Keratinocyte (primary cell): Measurements from ENCODE around the gene DRP2. TPM values are rescaled to one million over a fixed set of nuclear protein-coding genes. Genes with fewer than 3 reads are reported as not detected.

Source experiments
- DNase-seq: peaks from one replicate; pipeline ENCODE4 v3.0.0-alpha.2; 2011; ENCODE audit warnings: low read depth, missing footprints, low spot score
- FAIRE-seq: peaks from 2 replicates; lab custom pipeline; 2011; peaks lifted over from hg19 to GRCh38; lab: Jason Lieb, UNC
- H2AFZ ChIP-seq: 2 replicates; pipeline ENCODE4 v1.6.0; 2012; ENCODE audit warnings: low read length, control low read depth, inconsistent platforms; ENCODE audit not compliant: control insufficient read depth
- H3K27ac ChIP-seq: 2 replicates; pipeline ENCODE4 v1.5.1; 2011; ENCODE audit warnings: low read length; ENCODE audit not compliant: control insufficient read depth, insufficient read depth
- H3K27me3 ChIP-seq: 3 replicates; pipeline ENCODE4 v1.6.0; 2011; ENCODE audit warnings: low read length; ENCODE audit not compliant: control insufficient read depth, insufficient read depth; ENCODE audit errors: extremely low read depth
- H3K36me3 ChIP-seq, 2 experiments: 2 replicates in 1 of 2; 3 replicates in 1 of 2; pipeline ENCODE4 v1.5.1; 2011; ENCODE audit warnings: low read length in 2 of 2, mild to moderate bottlenecking in 1 of 2; ENCODE audit not compliant: control insufficient read depth in 2 of 2, insufficient read depth in 2 of 2; ENCODE audit errors: extremely low read depth in 1 of 2
- H3K4me1 ChIP-seq: 3 replicates; pipeline ENCODE4 v1.5.1; 2011; ENCODE audit warnings: low read length; ENCODE audit not compliant: control insufficient read depth, insufficient read depth; ENCODE audit errors: extremely low read depth
- H3K4me2 ChIP-seq: 3 replicates; pipeline ENCODE4 v1.6.0; 2011; ENCODE audit warnings: low read depth, low read length; ENCODE audit not compliant: control insufficient read depth, insufficient read depth; ENCODE audit errors: extremely low read depth
- H3K4me3 ChIP-seq, 3 experiments: fragments of 200-600 bp in 1 of 3; sonication (generic) in 1 of 3; 2 replicates in 2 of 3; 3 replicates in 1 of 3; pipeline ENCODE4 v1.5.1; 2011 to 2016; ENCODE audit warnings: low read length in 3 of 3, mild to moderate bottlenecking in 3 of 3, control low read depth in 2 of 3, inconsistent platforms in 1 of 3, low read depth in 1 of 3, mixed read lengths in 1 of 3, mixed run types in 1 of 3, moderate library complexity in 1 of 3; ENCODE audit not compliant: control insufficient read depth in 2 of 3, insufficient read depth in 2 of 3; ENCODE audit errors: extremely low read depth in 1 of 3
- H3K79me2 ChIP-seq: 2 replicates; pipeline ENCODE4 v1.6.0; 2012; ENCODE audit warnings: low read length; ENCODE audit not compliant: control insufficient read depth, insufficient read depth
- H3K9ac ChIP-seq: 3 replicates; pipeline ENCODE4 v1.6.0; 2011; ENCODE audit warnings: low read length; ENCODE audit not compliant: control insufficient read depth, insufficient read depth; ENCODE audit errors: extremely low read depth
- H3K9me1 ChIP-seq: 3 replicates; pipeline ENCODE4 v1.6.0; 2011; ENCODE audit warnings: low read length; ENCODE audit not compliant: control insufficient read depth, insufficient read depth; ENCODE audit errors: extremely low read depth
- H3K9me3 ChIP-seq: 2 replicates; pipeline ENCODE4 v1.5.1; 2012; ENCODE audit warnings: low read depth, low read length; ENCODE audit not compliant: control insufficient read depth
- H4K20me1 ChIP-seq: 3 replicates; pipeline ENCODE4 v1.6.0; 2011; ENCODE audit warnings: low read length; ENCODE audit not compliant: control insufficient read depth, insufficient read depth; ENCODE audit errors: extremely low read depth
- CTCF ChIP-seq, 3 experiments: IDR thresholded peaks in 1 of 3; conservative IDR thresholded peaks in 1 of 3; optimal IDR thresholded peaks in 1 of 3; 2 replicates in 2 of 3; 3 replicates in 1 of 3; pipeline versions ENCODE3 to v1.5.1; 2011; ENCODE audit warnings: low read length in 3 of 3, mild to moderate bottlenecking in 3 of 3, moderate library complexity in 2 of 3, control low read depth in 1 of 3, inconsistent platforms in 1 of 3; ENCODE audit not compliant: insufficient read depth in 2 of 3; ENCODE audit errors: extremely low read depth in 1 of 3
- EZH2 ChIP-seq: IDR thresholded peaks from one replicate; pipeline ENCODE4 v1.6.1; 2012; ENCODE audit warnings: inconsistent platforms, mild to moderate bottlenecking, low read length, moderate library complexity
- dilution Hi-C: fragments of 300-500 bp; cut with MboI; formaldehyde crosslinking; loops from one replicate; pipeline ENCODE4 v1.7.0; 2020; ENCODE audit warnings: low sequenced_read_pairs; ENCODE audit not compliant: extremely low pct_ligation_motif_present
- polyA plus RNA-seq, 5 experiments: library from polyadenylated mRNA; depleted of rRNA in 3 of 5; stranded (reverse) in 3 of 5; stranded (forward) in 1 of 5; unstranded in 1 of 5; fragments of >200 nt; gene quantifications; 1 replicate in 1 of 5; 2 replicates in 3 of 5; 3 replicates in 1 of 5; pipeline versions ENCODE4 v1.2.1 to v1.2.3, GENCODE V29; 2011 to 2012; ENCODE audit warnings: missing spikeins in 2 of 5, low read depth in 1 of 5, low replicate concordance in 1 of 5
- small RNA-seq, 3 experiments: library from RNA; depleted of rRNA; stranded (forward); fragments of <200 nt; gene quantifications; one replicate each; pipeline ENCODE3, GENCODE V24; 2012; ENCODE audit warnings: low read depth in 3 of 3, low replicate concordance in 1 of 3; ENCODE audit not compliant: insufficient read length in 3 of 3

The DRP2 gene
- polyA plus RNA-seq, 1 donor (not counting 4 experiments of a cell fraction or from before 2014, with no cell fraction given) = 0.08 TPM

- dilution Hi-C loops = no loop called here
- Histone ChIP-seq H3K9me3 (no peaks in the 10 kb centered on the region), H3K4me1 (no peaks in the 10 kb centered on the region), H3K4me2 (no peak overlapping the region), H3K79me2 (no peaks in the 10 kb centered on the region), H3K27ac (no peak overlapping the region), H3K9me1 (no peaks in the 10 kb centered on the region), H3K27me3 (no peaks in the 10 kb centered on the region), H3K9ac (no peak overlapping the region), H3K36me3 (no peaks in the 10 kb centered on the region), H4K20me1 (no peaks in the 10 kb centered on the region), H2AFZ (no peak overlapping the region), H3K4me3 (no peak overlapping the region)
- FAIRE-seq = no peak
- DNase-seq = no peak
- TF ChIP-seq CTCF (optimal IDR thresholded peaks at IDR 0.05 in 1 of 3, IDR thresholded peaks at IDR 0.05 in 1 of 3, conservative IDR thresholded peaks at IDR 0.05 in 1 of 3; ENCODE audit: extremely low read depth in 1 of 3, insufficient read depth in 2 of 3, low read length in 3 of 3) = no peak
- no peak for TF ChIP-seq EZH2
These were observed 84.2 kb downstream of the DRP2 start for GRCh38 chrX:101303790-101304189.

Small RNA genes within 50 kb of the gene (small RNA-seq; reads per million reads assigned to genes)
- gene Z70280.1 = 0 reads per million in 3 experiments

Other genes with a start within 250 kb of the DRP2 start
- gene TRMT2B, start 167.7 kb upstream of the DRP2 start, polyA plus RNA-seq = 7.4 to 15.4 TPM (median 12.1 TPM) in 3 replicates
- 0.03 to 0.09 TPM in 2 of 3 replicates, not detected in the other for gene TMEM35A, start 140.9 kb upstream of the DRP2 start, polyA plus RNA-seq
- 2.4 to 10.5 TPM (median 5.7 TPM) in 3 replicates for gene CENPI, start 121.6 kb upstream of the DRP2 start, polyA plus RNA-seq
- gene TAF7L, start 71.5 kb downstream of the DRP2 start, polyA plus RNA-seq = 0.06 to 0.26 TPM (median 0.13 TPM) in 3 replicates
- 12.6 to 17.0 TPM (median 14.6 TPM) in 3 replicates for gene TIMM8A, start 129.0 kb downstream of the DRP2 start, polyA plus RNA-seq
- 0.05 to 0.42 TPM (median 0.18 TPM) in 3 replicates for gene BTK, start 166.4 kb downstream of the DRP2 start, polyA plus RNA-seq
- gene RPL36A, start 171.2 kb downstream of the DRP2 start, polyA plus RNA-seq = 2,220 to 2,714 TPM (median 2,266 TPM) in 3 replicates
- 38.3 to 62.1 TPM (median 59.3 TPM) in 3 replicates for gene GLA, start 188.1 kb downstream of the DRP2 start, polyA plus RNA-seq
- gene HNRNPH2, start 188.4 kb downstream of the DRP2 start, polyA plus RNA-seq = 47.9 to 73.2 TPM (median 48.4 TPM) in 3 replicates